ENCODE results near the gene DNAH12.

GRCh38 chr3:57464011-57464410, 80.1 kb downstream of the DNAH12 start:
- no peak for TF ChIP-seq EZH2 (IDR thresholded peaks at IDR 0.05; ENCODE audit: borderline replicate concordance, low read length)
- no peak for TF ChIP-seq CTCF (conservative IDR thresholded peaks at IDR 0.05 in 1 of 2, IDR thresholded peaks at IDR 0.05 in 1 of 2; ENCODE audit: extremely low read depth in 1 of 2, insufficient read depth in 1 of 2, low read depth in 1 of 2, low read length in 2 of 2)
